ENCODE results near the gene GRAMD1A.

- no peak for TF ChIP-seq TCF7L2 (IDR thresholded peaks at IDR 0.05; ENCODE audit: borderline replicate concordance, low read depth, low read length)
- TF ChIP-seq CTCF (tag by site-specific recombination; IDR thresholded peaks at IDR 0.05): no peak
- TF ChIP-seq ZNF768 (tag by site-specific recombination; IDR thresholded peaks at IDR 0.05): no peak
- no peak for TF ChIP-seq ZNF513 (tag by site-specific recombination; IDR thresholded peaks at IDR 0.05)
- TF ChIP-seq MYNN (tag by site-specific recombination; IDR thresholded peaks at IDR 0.05; ENCODE audit: borderline replicate concordance): no peak
- no peak for TF ChIP-seq ZNF449 (tag by site-specific recombination; IDR thresholded peaks at IDR 0.05)
- TF ChIP-seq ZNF398 (tag by site-specific recombination; IDR thresholded peaks at IDR 0.05): no peak
- TF ChIP-seq PBX3 (CRISPR knock-in tag; IDR thresholded peaks at IDR 0.05): no peak
- TF ChIP-seq ZNF292 (tag by site-specific recombination; IDR thresholded peaks at IDR 0.05; ENCODE audit: borderline replicate concordance, low read depth): no peak
- TF ChIP-seq ZNF114 (tag by site-specific recombination; IDR thresholded peaks at IDR 0.05): no peak
- no peak for TF ChIP-seq ZNF529 (tag by site-specific recombination; IDR thresholded peaks at IDR 0.05; ENCODE audit: insufficient replicate concordance)
- TF ChIP-seq ZSCAN30 (tag by site-specific recombination; IDR thresholded peaks at IDR 0.05): no peak
- TF ChIP-seq ZNF629 (tag by site-specific recombination; IDR thresholded peaks at IDR 0.05): no peak
Observed at GRCh38 chr19:35053667-35054293, 53.7 kb downstream of the GRAMD1A start.
